A673 (cell line): ENCODE data around the gene HERC4. TPM values are rescaled to one million over a fixed set of nuclear protein-coding genes. Genes with fewer than 3 reads are reported as not detected.

Experiments used
- BruUV-seq: library from RNA; stranded (reverse); fragments of 400-500 nt; replicated peaks from 2 replicates; lab custom pipeline; 2021; lab: Mats Ljungman, UMichigan
- CTCF ChIA-PET: fragments of 300-600 bp; sonication (Branson Sonifier 250); formaldehyde crosslinking; loops from one replicate; lab custom pipeline; 2022; ENCODE audit warnings: antibody characterized with exemption; lab: Charles Lee
- POLR2A ChIA-PET: fragments of 300-600 bp; sonication (Branson Sonifier 250); formaldehyde crosslinking; loops from one replicate; lab custom pipeline; 2022; ENCODE audit warnings: antibody characterized with exemption; ENCODE audit not compliant: low non-redundant PET; lab: Charles Lee
- DNase-seq: peaks from one replicate; pipeline ENCODE4 v3.0.0-alpha.2; 2015; ENCODE audit warnings: low spot score
- H3K27ac ChIP-seq: fragments of 200-600 bp; sonication (generic); 2 replicates; pipeline ENCODE4 v1.5.1; 2016; ENCODE audit warnings: mixed run types, low read depth, mild to moderate bottlenecking, mixed read lengths, antibody characterized with exemption, low read length; ENCODE audit not compliant: poor library complexity, severe bottlenecking
- H3K27me3 ChIP-seq: fragments of 200-600 bp; sonication (generic); replicated peaks from 2 replicates; pipeline ENCODE4 v1.6.1; 2017; ENCODE audit warnings: mixed run types, low read depth, mild to moderate bottlenecking, mixed read lengths, antibody characterized with exemption, low read length; ENCODE audit not compliant: insufficient read depth, poor library complexity
- H3K36me3 ChIP-seq: fragments of 200-600 bp; sonication (generic); 2 replicates; pipeline ENCODE4 v1.6.1; 2016; ENCODE audit warnings: mixed run types, mild to moderate bottlenecking, mixed read lengths, antibody characterized with exemption, low read length; ENCODE audit not compliant: insufficient read depth, poor library complexity, severe bottlenecking
- H3K4me1 ChIP-seq: fragments of 200-600 bp; sonication (generic); 2 replicates; pipeline ENCODE4 v1.6.1; 2017; ENCODE audit warnings: mixed run types, mild to moderate bottlenecking, mixed read lengths, antibody characterized with exemption, low read length; ENCODE audit not compliant: insufficient read depth, poor library complexity, severe bottlenecking
- H3K4me3 ChIP-seq: fragments of 200-600 bp; sonication (generic); 2 replicates; pipeline ENCODE4 v1.5.1; 2016; ENCODE audit warnings: low read depth, mixed run types, mild to moderate bottlenecking, mixed read lengths, low read length; ENCODE audit not compliant: poor library complexity, severe bottlenecking
- H3K9me3 ChIP-seq: fragments of 200-600 bp; sonication (generic); 2 replicates; pipeline ENCODE4 v1.6.1; 2016; ENCODE audit warnings: mixed run types, low read depth, mild to moderate bottlenecking, mixed read lengths, antibody characterized with exemption, low read length; ENCODE audit not compliant: poor library complexity, severe bottlenecking
- CTCF ChIP-seq: fragments of 300-800, 200-600 bp; sonication (generic); conservative IDR thresholded peaks from 2 replicates; pipeline ENCODE4 v1.5.1; 2017; ENCODE audit warnings: low read depth, mild to moderate bottlenecking, antibody characterized with exemption, low read length, moderate library complexity, mixed read lengths
- EZH2 ChIP-seq: fragments of 200-600 bp; sonication (generic); IDR thresholded peaks from 2 replicates; pipeline ENCODE4 v1.6.1; 2017; ENCODE audit warnings: borderline replicate concordance, low read depth, mild to moderate bottlenecking, mixed read lengths, antibody characterized with exemption, low read length; ENCODE audit not compliant: poor library complexity, severe bottlenecking
- intact Hi-C: fragments of 100-400 bp; cut with micrococcal nuclease; formaldehyde crosslinking; loops from one replicate; pipeline ENCODE4 v1.10.0; 2022; ENCODE audit not compliant: unreplicated experiment
- total RNA-seq: library from RNA; stranded (reverse); gene quantifications from 2 replicates; pipeline ENCODE4 v1.2.3, GENCODE V29; 2021

Gene HERC4
- total RNA-seq, 1 experiment from 2014 or later = 52.2 TPM

GRCh38 chr10:68067029-68067428 lies 8.1 kb downstream of the HERC4 start:
- no peak for DNase-seq
- TF ChIP-seq CTCF (no peak), EZH2 (no peak)
- POLR2A ChIA-PET = no interaction called here
- H3K9me3 ChIP-seq = no peaks in the 10 kb centered on the region
- intact Hi-C loops = no loop called here
- no peak overlapping the region for H3K4me3 ChIP-seq
- no TSS peak for BruUV-seq
- CTCF ChIA-PET = no interaction called here
- no peaks in the 10 kb centered on the region for H3K27me3 ChIP-seq
- H3K4me1 ChIP-seq = peaks cover 8% of the 10 kb centered on the region
- H3K36me3 ChIP-seq = peaks cover 5% of the 10 kb centered on the region
- no peak overlapping the region for H3K27ac ChIP-seq

GRCh38 chr10:68053553-68053952 lies 21.5 kb downstream of the HERC4 start:
- ChIA-PET CTCF (interaction anchor here (0.7 kb wide), 1 partner anchor 154 kb away, joined by 3 read pairs; no protein-coding TSS in a partner anchor), POLR2A (no interaction called here)
- no peaks in the 10 kb centered on the region for H3K36me3 ChIP-seq
- no TSS peak for BruUV-seq
- H3K27me3 ChIP-seq = no peaks in the 10 kb centered on the region
- H3K4me3 ChIP-seq = no peak overlapping the region
- no peak for DNase-seq
- TF ChIP-seq EZH2 (no peak), CTCF (no peak)
- H3K27ac ChIP-seq = no peak overlapping the region
- intact Hi-C loops = no loop called here
- no peaks in the 10 kb centered on the region for H3K9me3 ChIP-seq
- peaks cover 20% of the 10 kb centered on the region for H3K4me1 ChIP-seq

GRCh38 chr10:68052463-68052862 lies 22.6 kb downstream of the HERC4 start:
- Histone ChIP-seq H3K4me1 (peaks cover 20% of the 10 kb centered on the region), H3K27ac (no peak overlapping the region), H3K4me3 (no peak overlapping the region), H3K9me3 (no peaks in the 10 kb centered on the region), H3K27me3 (no peaks in the 10 kb centered on the region), H3K36me3 (no peaks in the 10 kb centered on the region)
- DNase-seq = no peak
- ChIA-PET CTCF (interaction anchor here (0.6 kb wide), 1 partner anchor 103 kb away, joined by 3 read pairs; no protein-coding TSS in a partner anchor), POLR2A (no interaction called here)
- no TSS peak for BruUV-seq
- no peak for TF ChIP-seq EZH2
- intact Hi-C loops = no loop called here
